Urinary bladder (tissue), 4 donors: ENCODE data around the gene TKTL2. TPM values are rescaled to one million over a fixed set of nuclear protein-coding genes. Genes with fewer than 3 reads are reported as not detected.
"Not testable (repeated sequence)": the region's sequence is repeated elsewhere in the genome, so short reads cannot be mapped to it uniquely, and the experiment has no call there.

Source experiments
- DNase-seq: peaks from one replicate; pipeline ENCODE4 v3.0.0-alpha.2; 2015; ENCODE audit errors: extremely low spot score
- H3K27ac ChIP-seq: one replicate; pipeline ENCODE4 v1.5.1; 2013; ENCODE audit warnings: low read depth, mild to moderate bottlenecking, moderate library complexity
- H3K36me3 ChIP-seq: one replicate; pipeline ENCODE4 v1.6.1; 2013; ENCODE audit warnings: mild to moderate bottlenecking, moderate library complexity; ENCODE audit not compliant: insufficient read depth
- H3K4me1 ChIP-seq: one replicate; pipeline ENCODE4 v1.6.1; 2013; ENCODE audit warnings: mild to moderate bottlenecking, moderate library complexity; ENCODE audit not compliant: insufficient read depth
- H3K4me3 ChIP-seq: one replicate; pipeline ENCODE4 v1.5.1; 2013; ENCODE audit warnings: low read depth, low read length
- WGBS: extraction: QIAGEN DNeasy Blood & Tissue Kit; methylation state at CpG from one replicate; pipeline ENCODE4 v1.1.7; 2013; 5-methylcytosine and 5-hydroxymethylcytosine counted together
- polyA plus RNA-seq: library from polyadenylated mRNA; stranded (reverse); fragments of 200-250 nt; gene quantifications from one replicate; pipeline ENCODE4 v1.2.3, GENCODE V29; 2013
- total RNA-seq: library from RNA; depleted of rRNA; stranded (reverse); fragments of >200 nt; gene quantifications from one replicate; pipeline ENCODE4 v1.2.3, GENCODE V29; 2014
- donor health status: healthy with polysubstance abuse.
- donor health status: healthy.

Gene TKTL2
- total and polyA plus RNA-seq, 2 donors = 0.11 TPM; not detected in 1

GRCh38 chr4:163476761-163477438 lies 3.3 kb upstream of the TKTL2 start:
- Histone ChIP-seq H3K4me3 (no peak overlapping the region), H3K36me3 (no peaks in the 10 kb centered on the region), H3K27ac (no peak overlapping the region), H3K4me1 (no peaks in the 10 kb centered on the region)
- no peak for DNase-seq
- WGBS = 75% methylated on average over 5 of the region's 5 CpGs

- Histone ChIP-seq H3K4me1 (no peaks in the 10 kb centered on the region), H3K36me3 (no peaks in the 10 kb centered on the region), H3K4me3 (no peak overlapping the region), H3K27ac (no peak overlapping the region)
- WGBS = 90% methylated on average over 3 of the region's 3 CpGs
- DNase-seq = no peak
Observed at GRCh38 chr4:163474027-163474426, 473 bp upstream of the TKTL2 start.

GRCh38 chr4:163473130-163473529 lies 424 bp downstream of the TKTL2 start:
- 92% methylated on average over 14 of the region's 14 CpGs for WGBS

GRCh38 chr4:163470391-163470790 lies 3.2 kb downstream of the TKTL2 start:
- Histone ChIP-seq H3K36me3 (no peaks in the 10 kb centered on the region), H3K4me3 (no peak overlapping the region), H3K27ac (no peak overlapping the region), H3K4me1 (no peaks in the 10 kb centered on the region)
- DNase-seq = no peak
- WGBS = 74% methylated on average over 3 of the region's 3 CpGs

More at GRCh38 chr4:163473130-163473529, 424 bp downstream of the TKTL2 start:
- DNase-seq = no peak
- Histone ChIP-seq H3K4me3 (no peak overlapping the region), H3K27ac (no peak overlapping the region), H3K4me1 (no peaks in the 10 kb centered on the region), H3K36me3 (no peaks in the 10 kb centered on the region)

GRCh38 chr4:163467082-163467770 lies 6.3 kb downstream of the TKTL2 start:
- no peak for DNase-seq
- H3K4me3 ChIP-seq = no peak overlapping the region
- WGBS = 85% methylated on average over 4 of the region's 4 CpGs

GRCh38 chr4:163462556-163462955 lies 11.0 kb downstream of the TKTL2 start:
- Histone ChIP-seq H3K4me3 (no peak overlapping the region), H3K36me3 (no peaks in the 10 kb centered on the region), H3K27ac (no peak overlapping the region), H3K4me1 (no peaks in the 10 kb centered on the region)
- DNase-seq = no peak
- WGBS = 87% methylated on average over 5 of the region's 5 CpGs

More at GRCh38 chr4:163467082-163467770, 6.3 kb downstream of the TKTL2 start:
- Histone ChIP-seq H3K36me3 (no peaks in the 10 kb centered on the region), H3K27ac (no peak overlapping the region), H3K4me1 (no peaks in the 10 kb centered on the region)

- WGBS = 47% methylated on average over 6 of the region's 6 CpGs
- Histone ChIP-seq H3K4me3 (no peak overlapping the region), H3K36me3 (no peaks in the 10 kb centered on the region), H3K27ac (no peak overlapping the region), H3K4me1 (no peaks in the 10 kb centered on the region)
- no peak for DNase-seq
Observed at GRCh38 chr4:163448540-163449203, 24.9 kb downstream of the TKTL2 start.

GRCh38 chr4:163447481-163447880 lies 26.1 kb downstream of the TKTL2 start:
- 51% methylated on average over 1 of the region's 1 CpG for WGBS
- no peak for DNase-seq
- Histone ChIP-seq H3K4me3 (no peak overlapping the region), H3K36me3 (no peaks in the 10 kb centered on the region), H3K4me1 (no peaks in the 10 kb centered on the region), H3K27ac (no peak overlapping the region)

- not testable (repeated sequence) for H3K36me3 ChIP-seq, H3K4me3 ChIP-seq, DNase-seq, H3K27ac ChIP-seq, H3K4me1 ChIP-seq
- 85% methylated on average over 12 of the region's 12 CpGs for WGBS
Observed at GRCh38 chr4:163447023-163447422, 26.5 kb downstream of the TKTL2 start.

- WGBS = 93% methylated on average over 2 of the region's 2 CpGs
- no peak for DNase-seq
- Histone ChIP-seq H3K4me1 (no peaks in the 10 kb centered on the region), H3K36me3 (no peaks in the 10 kb centered on the region), H3K4me3 (no peak overlapping the region), H3K27ac (no peak overlapping the region)
Observed at GRCh38 chr4:163440040-163440439, 33.5 kb downstream of the TKTL2 start.

Other genes with a start within 250 kb of the TKTL2 start
- 5.1 TPM for gene NPY1R, start 141.2 kb downstream of the TKTL2 start, total RNA-seq
- gene NPY1R, start 141.2 kb downstream of the TKTL2 start, polyA plus RNA-seq = 1.1 TPM
- 0.53 TPM for gene NPY5R, start 129.9 kb downstream of the TKTL2 start, total RNA-seq
- gene NPY5R, start 129.9 kb downstream of the TKTL2 start, polyA plus RNA-seq = 0.11 TPM
- gene TMA16, start 20.9 kb upstream of the TKTL2 start, total RNA-seq = 46.7 TPM
- gene TMA16, start 20.9 kb upstream of the TKTL2 start, polyA plus RNA-seq = 15.0 TPM